BJ (cell line): ENCODE results near the gene CNPY1. TPM values are rescaled to one million over a fixed set of nuclear protein-coding genes. Genes with fewer than 3 reads are reported as not detected.

Experiments used
- CTCF ChIA-PET: fragments of 350-600 bp; formaldehyde crosslinking; extraction: SDS; loops from one replicate; lab custom pipeline; 2021; ENCODE audit warnings: antibody characterized with exemption, inconsistent platforms; lab: Yijun Ruan, JAX
- POLR2A ChIA-PET: fragments of 300-600 bp; sonication (Branson Sonifier 250); formaldehyde crosslinking; extraction: SDS; loops from one replicate; lab custom pipeline; 2021; ENCODE audit warnings: antibody characterized with exemption; lab: Charles Lee
- DNase-seq: peaks from one replicate; pipeline ENCODE4 v3.0.0-alpha.2; 2011; ENCODE audit warnings: low read depth
- H3K27me3 ChIP-seq: 2 replicates; pipeline ENCODE4 v1.6.0; 2011; ENCODE audit warnings: low read length; ENCODE audit not compliant: control insufficient read depth, insufficient read depth
- H3K36me3 ChIP-seq: 2 replicates; pipeline ENCODE4 v1.5.1; 2011; ENCODE audit warnings: low read length; ENCODE audit not compliant: control insufficient read depth, insufficient read depth
- H3K4me3 ChIP-seq: 2 replicates; pipeline ENCODE4 v1.5.1; 2011; ENCODE audit warnings: low read depth, mild to moderate bottlenecking, control low read depth, low read length
- polyA plus RNA-seq: library from polyadenylated mRNA; depleted of rRNA; stranded (reverse); fragments of >200 nt; gene quantifications from 2 replicates; pipeline ENCODE4 v1.2.3, GENCODE V29; 2011
- TF ChIP-seq, protein P1 (sequence below): IDR thresholded peaks from 2 replicates; pipeline ENCODE4 v1.5.1; 2011; ENCODE audit warnings: low read depth, mild to moderate bottlenecking, control low read depth, inconsistent platforms, low read length, moderate library complexity; ENCODE audit not compliant: insufficient read depth

CNPY1 gene
- polyA plus RNA-seq, 1 experiment = not detected

DNA sequence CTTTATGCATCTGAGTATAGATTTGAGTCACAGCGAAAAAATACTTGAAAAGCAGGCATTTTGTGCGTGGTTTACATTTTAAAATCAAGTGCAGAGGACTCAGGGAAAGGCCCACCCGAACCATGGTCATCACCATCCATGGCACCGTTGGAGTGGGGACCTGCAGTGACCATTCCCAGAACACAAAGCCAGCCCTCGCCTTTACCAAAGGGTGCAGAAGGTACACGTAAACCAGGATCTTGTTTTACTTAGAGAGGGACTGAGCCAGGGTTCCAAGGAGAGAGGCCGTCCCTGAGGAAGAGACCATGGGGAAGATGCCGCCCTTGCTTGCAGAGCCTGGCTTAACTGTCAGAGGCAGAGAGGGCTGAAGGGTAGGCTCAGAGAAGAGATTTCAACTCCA, 12.0 kb upstream of the CNPY1 start:
- Histone ChIP-seq H3K27me3 (no peaks in the 10 kb centered on the region), H3K4me3 (no peak overlapping the region), H3K36me3 (no peaks in the 10 kb centered on the region)
- DNase-seq = no peak
- POLR2A ChIA-PET = no interaction called here
- CTCF ChIA-PET = no interaction called here
- TF ChIP-seq, protein P1, sequence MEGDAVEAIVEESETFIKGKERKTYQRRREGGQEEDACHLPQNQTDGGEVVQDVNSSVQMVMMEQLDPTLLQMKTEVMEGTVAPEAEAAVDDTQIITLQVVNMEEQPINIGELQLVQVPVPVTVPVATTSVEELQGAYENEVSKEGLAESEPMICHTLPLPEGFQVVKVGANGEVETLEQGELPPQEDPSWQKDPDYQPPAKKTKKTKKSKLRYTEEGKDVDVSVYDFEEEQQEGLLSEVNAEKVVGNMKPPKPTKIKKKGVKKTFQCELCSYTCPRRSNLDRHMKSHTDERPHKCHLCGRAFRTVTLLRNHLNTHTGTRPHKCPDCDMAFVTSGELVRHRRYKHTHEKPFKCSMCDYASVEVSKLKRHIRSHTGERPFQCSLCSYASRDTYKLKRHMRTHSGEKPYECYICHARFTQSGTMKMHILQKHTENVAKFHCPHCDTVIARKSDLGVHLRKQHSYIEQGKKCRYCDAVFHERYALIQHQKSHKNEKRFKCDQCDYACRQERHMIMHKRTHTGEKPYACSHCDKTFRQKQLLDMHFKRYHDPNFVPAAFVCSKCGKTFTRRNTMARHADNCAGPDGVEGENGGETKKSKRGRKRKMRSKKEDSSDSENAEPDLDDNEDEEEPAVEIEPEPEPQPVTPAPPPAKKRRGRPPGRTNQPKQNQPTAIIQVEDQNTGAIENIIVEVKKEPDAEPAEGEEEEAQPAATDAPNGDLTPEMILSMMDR = no peak

DNA sequence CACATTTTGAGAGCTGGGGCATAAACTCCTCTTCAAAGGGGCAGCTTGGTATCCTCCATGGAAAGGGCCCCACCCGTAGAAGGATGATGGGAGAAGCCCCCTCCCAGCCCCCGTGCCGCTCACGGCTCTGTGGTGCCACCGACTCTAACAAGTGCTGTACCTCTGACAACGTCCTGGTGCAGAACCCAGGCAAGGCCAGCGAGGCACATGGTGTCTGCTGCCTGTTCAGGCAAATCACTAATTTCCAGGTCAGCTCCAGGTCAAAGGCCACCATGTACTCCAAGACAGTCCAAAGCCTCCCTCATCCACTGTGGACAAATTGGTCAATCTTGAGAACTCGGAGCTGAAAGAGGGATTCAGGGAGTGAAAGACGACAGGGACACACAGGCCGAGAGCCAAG, 11.4 kb upstream of the CNPY1 start:
- H3K27me3 ChIP-seq = no peaks in the 10 kb centered on the region
- POLR2A ChIA-PET = no interaction called here
- no peak for DNase-seq
- CTCF ChIA-PET = no interaction called here
- H3K36me3 ChIP-seq = no peaks in the 10 kb centered on the region
- H3K4me3 ChIP-seq = no peak overlapping the region
- TF ChIP-seq, protein P1 = no peak

DNA sequence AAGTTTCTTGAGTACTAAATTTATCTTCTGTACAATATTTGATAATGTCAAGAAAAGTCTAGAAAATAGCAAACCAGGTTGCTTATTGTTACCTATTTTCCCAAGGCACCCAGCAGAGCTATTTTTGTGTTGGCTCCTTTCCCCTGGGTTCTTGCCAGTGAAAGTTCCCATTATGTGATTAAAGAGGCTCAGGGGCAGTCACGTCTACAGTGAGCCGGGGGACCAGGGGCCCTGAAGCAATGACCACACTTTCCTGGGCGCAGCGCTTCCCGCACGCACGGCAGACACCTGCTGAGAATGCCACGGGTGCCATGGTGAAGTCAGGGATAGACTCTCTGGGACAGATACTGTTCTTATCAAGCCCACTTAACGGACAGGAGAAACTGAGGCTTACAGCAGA, 10.4 kb upstream of the CNPY1 start:
- TF ChIP-seq, protein P1 = no peak
- ChIA-PET POLR2A (no interaction called here), CTCF (interaction anchor here (0.7 kb wide), 1 partner anchor 137 kb away, joined by 3 read pairs; no protein-coding TSS in a partner anchor)
- no peak overlapping the region for H3K4me3 ChIP-seq
- no peak for DNase-seq
- no peaks in the 10 kb centered on the region for H3K27me3 ChIP-seq
- H3K36me3 ChIP-seq = no peaks in the 10 kb centered on the region

DNA sequence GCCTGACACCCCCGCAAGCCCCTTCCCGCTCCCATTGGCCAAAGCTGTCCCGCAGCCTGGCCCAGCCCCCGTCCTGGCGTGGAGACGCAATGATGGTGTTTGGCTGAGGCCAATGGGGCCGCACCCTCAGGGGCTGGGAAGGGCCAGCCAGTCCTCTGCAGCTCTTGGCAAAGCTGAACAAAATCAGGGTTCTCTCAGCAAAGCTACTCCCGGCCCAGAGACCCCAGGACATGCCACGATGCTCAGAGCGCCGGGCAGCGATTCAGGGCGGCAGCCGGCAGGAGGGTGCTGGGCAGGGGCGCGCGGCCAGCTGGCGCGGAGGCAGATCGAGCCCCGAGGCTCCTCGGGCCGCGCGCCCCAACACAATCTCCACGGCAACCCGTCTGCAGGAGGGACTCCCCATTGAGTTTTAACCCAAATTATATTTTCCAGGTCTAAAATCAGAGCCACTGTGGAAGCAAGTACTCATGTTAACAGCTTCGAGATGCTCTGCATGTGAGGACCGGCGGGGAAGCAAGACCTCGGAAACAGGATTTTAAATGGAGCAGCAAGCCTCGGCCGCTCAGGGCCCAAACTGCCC, 8.8 kb upstream of the CNPY1 start:
- Histone ChIP-seq H3K27me3 (no peaks in the 10 kb centered on the region), H3K4me3 (no peak overlapping the region), H3K36me3 (no peaks in the 10 kb centered on the region)
- TF ChIP-seq, protein P1 = no peak
- CTCF ChIA-PET = no interaction called here
- DNase-seq = no peak
- POLR2A ChIA-PET = no interaction called here

DNA sequence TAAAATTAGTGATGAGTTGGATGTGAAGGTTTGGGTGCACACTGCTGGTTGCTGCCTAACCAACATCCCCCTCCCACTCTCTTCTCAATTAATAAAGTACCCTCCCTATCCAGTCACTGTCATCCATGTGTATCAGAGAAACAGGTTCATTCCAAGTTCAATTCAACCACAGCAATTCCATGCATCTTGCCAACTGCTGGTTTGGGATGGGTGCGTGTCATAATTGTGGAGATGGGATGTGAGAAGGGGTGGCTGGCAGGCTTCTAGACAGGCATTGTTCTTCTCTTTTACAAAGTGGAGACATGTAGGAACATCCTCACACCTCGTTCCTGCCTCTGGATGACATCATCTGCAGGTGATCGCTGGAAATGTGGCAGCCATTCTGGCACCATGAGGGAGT, 7.5 kb upstream of the CNPY1 start:
- ChIA-PET POLR2A (no interaction called here), CTCF (no interaction called here)
- Histone ChIP-seq H3K27me3 (no peaks in the 10 kb centered on the region), H3K36me3 (no peaks in the 10 kb centered on the region), H3K4me3 (no peak overlapping the region)
- TF ChIP-seq, protein P1 = no peak
- DNase-seq = no peak
